OCI-LY3 (cell line): ENCODE data around the gene UNC5C.

Experiments
- EZH2phosphoT487 ChIP-seq: fragments of 200-600 bp; shearing (Covaris generic); IDR thresholded peaks from 2 replicates; pipeline ENCODE4 v1.6.1; 2018; ENCODE audit warnings: antibody characterized with exemption, mixed run types, low read depth
- TF ChIP-seq, protein P1 (sequence below): fragments of 200-600, 300-600 bp; sonication (generic); IDR thresholded peaks from 2 replicates; pipeline ENCODE4 v1.5.1; 2014; ENCODE audit warnings: antibody characterized with exemption, low read length, low read depth

DNA sequence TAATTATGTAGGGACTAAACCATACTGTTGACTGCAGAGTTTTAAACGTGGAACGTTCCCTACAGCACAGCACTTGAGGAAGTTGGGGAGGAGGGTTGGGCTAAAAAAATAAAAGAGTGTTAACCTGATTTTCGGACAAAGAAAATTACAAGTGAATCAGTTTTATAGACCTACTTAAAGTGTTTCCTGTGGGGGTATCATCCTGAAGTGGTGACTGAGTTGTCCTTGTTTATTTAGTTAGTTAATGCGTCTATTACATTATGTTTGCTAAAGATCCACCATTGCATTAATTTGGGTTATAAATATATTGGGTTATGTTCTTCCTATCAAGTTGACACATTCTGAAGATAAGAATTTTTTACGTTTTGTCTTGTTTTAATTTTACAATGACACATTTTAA, 14.7 kb downstream of the UNC5C start:
- TF ChIP-seq, protein P1, sequence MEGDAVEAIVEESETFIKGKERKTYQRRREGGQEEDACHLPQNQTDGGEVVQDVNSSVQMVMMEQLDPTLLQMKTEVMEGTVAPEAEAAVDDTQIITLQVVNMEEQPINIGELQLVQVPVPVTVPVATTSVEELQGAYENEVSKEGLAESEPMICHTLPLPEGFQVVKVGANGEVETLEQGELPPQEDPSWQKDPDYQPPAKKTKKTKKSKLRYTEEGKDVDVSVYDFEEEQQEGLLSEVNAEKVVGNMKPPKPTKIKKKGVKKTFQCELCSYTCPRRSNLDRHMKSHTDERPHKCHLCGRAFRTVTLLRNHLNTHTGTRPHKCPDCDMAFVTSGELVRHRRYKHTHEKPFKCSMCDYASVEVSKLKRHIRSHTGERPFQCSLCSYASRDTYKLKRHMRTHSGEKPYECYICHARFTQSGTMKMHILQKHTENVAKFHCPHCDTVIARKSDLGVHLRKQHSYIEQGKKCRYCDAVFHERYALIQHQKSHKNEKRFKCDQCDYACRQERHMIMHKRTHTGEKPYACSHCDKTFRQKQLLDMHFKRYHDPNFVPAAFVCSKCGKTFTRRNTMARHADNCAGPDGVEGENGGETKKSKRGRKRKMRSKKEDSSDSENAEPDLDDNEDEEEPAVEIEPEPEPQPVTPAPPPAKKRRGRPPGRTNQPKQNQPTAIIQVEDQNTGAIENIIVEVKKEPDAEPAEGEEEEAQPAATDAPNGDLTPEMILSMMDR = no peak
- no peak for TF ChIP-seq EZH2phosphoT487
